Peyer's patch (tissue), 4 donors: Measurements from ENCODE around the gene NOL12.

Experiments
- POLR2A ChIP-seq, 2 donors: fragments of 450-650 bp; IDR thresholded peaks; one replicate each; pipeline ENCODE4 v1.5.1; 2017; ENCODE audit warnings: antibody characterized with exemption in 2 of 2, mild to moderate bottlenecking in 2 of 2, moderate library complexity in 2 of 2
- TF ChIP-seq, protein P1 (sequence below), 6 experiments: fragments of 450-650 bp in 4 of 6; fragments of 200-600 bp in 2 of 6; sonication (generic) in 1 of 6; IDR thresholded peaks; one replicate each; pipeline ENCODE4 v1.5.1; 2017 to 2019; ENCODE audit warnings: antibody characterized with exemption in 6 of 6, mild to moderate bottlenecking in 3 of 6, moderate library complexity in 1 of 6

GRCh38 chr22:37659066-37659896 is 26.9 kb upstream of the NOL12 start:
- TF ChIP-seq, protein P1, sequence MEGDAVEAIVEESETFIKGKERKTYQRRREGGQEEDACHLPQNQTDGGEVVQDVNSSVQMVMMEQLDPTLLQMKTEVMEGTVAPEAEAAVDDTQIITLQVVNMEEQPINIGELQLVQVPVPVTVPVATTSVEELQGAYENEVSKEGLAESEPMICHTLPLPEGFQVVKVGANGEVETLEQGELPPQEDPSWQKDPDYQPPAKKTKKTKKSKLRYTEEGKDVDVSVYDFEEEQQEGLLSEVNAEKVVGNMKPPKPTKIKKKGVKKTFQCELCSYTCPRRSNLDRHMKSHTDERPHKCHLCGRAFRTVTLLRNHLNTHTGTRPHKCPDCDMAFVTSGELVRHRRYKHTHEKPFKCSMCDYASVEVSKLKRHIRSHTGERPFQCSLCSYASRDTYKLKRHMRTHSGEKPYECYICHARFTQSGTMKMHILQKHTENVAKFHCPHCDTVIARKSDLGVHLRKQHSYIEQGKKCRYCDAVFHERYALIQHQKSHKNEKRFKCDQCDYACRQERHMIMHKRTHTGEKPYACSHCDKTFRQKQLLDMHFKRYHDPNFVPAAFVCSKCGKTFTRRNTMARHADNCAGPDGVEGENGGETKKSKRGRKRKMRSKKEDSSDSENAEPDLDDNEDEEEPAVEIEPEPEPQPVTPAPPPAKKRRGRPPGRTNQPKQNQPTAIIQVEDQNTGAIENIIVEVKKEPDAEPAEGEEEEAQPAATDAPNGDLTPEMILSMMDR (IDR thresholded peaks at IDR 0.05) = no peak
- peak; percentile 88 to 96 for TF ChIP-seq POLR2A (IDR thresholded peaks at IDR 0.05)
